GM18520 (cell line): ENCODE results near the gene ANTXR1.

Experiments
- ATAC-seq: cut with Tn5 transposase; IDR thresholded peaks from one replicate; pipeline ENCODE4 v1.9.1; 2021; ENCODE audit not compliant: unreplicated experiment

Gene ANTXR1

GRCh38 chr2:69203166-69203985 is 190.4 kb downstream of the ANTXR1 start:
- no peak for ATAC-seq

DNA sequence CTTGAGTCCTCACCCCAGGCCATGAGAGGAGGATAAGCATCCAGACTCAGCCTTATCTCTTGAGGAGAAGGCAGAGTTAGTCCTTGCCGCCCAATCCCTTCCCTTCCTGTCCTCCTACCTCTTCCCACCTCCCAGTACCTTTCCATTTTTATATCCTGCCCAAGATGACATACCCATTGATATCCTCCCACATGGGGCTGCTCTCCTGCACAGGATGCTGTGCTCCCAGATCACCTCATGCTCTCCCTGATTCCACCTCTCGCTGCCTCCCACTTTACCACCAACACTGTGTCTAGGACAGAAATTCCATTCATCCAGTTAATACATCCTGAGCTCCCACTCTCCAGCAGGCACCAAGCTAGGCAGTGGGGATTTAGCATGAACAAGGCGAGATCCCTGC is 191.7 kb downstream of the ANTXR1 start:
- no peak for ATAC-seq

DNA sequence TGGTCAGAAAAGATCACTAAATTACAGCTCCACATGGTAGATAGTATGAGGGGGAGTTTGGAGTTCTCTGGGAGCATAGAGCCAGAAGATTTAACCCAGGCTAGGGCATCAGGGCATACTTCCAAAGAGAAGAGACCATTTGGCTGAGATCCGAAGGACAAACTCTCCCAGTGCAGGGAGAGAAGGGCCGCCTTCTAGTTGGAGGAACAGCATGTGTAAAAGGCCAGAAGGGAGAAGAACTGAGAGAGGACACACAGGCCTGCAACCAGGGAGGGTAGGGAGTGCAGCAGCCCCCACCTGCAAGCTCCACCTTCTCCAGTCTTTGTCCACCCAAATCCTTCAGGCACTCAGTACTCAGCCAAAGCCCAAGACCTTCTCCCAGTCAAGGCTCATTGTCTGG is 192.1 kb downstream of the ANTXR1 start:
- ATAC-seq, result no peak

DNA sequence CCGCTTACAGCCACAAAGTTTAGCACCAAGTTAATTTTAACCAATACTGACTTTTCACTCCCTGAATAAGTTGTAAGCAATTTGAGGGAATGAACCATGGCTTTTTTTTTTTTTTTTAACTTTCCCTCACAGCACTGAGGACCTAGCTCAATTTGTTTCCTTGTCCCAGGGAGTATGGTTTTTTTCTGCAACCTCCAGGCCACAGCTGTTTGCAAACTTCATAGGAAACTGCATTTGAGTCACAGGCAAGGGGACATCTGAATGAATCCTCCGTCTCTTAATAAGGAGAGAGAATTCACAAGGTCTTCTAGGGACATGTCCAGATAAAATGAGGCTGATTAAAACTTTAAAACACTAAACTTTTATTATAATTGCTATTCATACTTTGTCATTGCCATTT is 192.5 kb downstream of the ANTXR1 start:
- ATAC-seq, result no peak

DNA sequence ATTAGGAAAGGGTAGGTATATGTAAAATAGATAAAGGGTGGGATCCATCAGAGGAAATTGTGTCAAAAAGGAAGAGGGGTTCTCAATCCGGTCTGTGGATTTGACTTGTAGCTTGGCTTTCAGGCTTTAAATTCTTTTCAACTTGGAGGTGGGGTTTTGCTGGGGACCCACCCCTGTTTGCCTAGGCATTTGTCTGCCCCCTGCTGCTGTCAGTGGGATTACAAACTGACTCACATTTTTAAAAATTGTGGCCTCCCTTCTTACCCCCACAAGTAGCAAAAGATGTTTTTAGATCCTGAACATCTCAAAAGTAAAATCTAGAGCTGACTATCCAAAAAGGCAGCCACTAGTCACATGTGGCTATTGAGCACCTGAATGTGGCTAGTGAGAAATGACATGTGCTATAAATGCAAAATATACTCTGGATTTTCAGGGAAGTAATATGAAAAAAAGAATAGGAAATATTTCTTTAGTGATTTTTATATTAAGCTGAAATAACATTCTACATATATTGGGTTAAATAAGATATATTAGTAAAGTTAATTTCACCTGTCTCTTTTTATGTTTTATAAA is 195.1 kb downstream of the ANTXR1 start:
- no peak for ATAC-seq

GRCh38 chr2:69209482-69209881 is 196.5 kb downstream of the ANTXR1 start:
- no peak for ATAC-seq

DNA sequence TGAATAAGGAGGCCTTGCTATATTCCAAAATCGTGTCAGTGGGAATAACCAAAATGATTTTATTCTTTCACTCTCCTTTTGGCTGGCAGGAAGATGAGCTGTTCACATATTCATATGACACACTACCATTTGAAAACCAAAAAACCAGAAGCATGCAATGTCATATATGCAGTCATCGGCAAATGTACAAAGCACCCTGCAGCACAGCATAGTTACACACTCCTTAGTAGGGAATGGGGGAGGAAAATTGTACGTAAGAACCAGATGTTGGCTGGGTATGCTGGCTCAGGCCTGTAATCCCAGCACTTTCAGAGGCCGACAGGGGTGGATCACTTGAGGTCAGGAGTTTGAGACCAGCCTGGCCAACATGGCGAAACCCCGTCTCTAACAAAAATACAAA is 197.4 kb downstream of the ANTXR1 start:
- ATAC-seq, result no peak

- ATAC-seq, result no peak
These were observed 198.1 kb downstream of the ANTXR1 start for GRCh38 chr2:69211048-69211447.

DNA sequence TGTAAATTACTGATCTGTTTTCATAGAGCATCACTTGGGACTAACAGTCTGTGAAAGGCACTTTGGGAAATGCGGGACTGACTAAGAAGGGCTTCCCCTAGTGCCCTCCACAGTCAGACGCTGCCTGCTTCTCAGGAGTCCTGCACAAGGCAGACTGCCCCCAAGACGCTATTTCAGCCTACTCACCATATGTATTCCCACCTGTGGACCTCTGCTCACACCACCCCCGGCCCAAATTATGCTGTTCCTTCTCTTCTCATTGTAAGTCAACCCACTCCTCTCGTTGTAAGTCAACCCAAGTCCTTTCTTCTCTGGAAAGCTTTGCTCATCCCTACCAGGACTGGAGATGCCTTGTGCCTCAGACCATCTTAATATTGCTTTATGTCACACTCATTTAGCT is 198.7 kb downstream of the ANTXR1 start:
- no peak for ATAC-seq

DNA sequence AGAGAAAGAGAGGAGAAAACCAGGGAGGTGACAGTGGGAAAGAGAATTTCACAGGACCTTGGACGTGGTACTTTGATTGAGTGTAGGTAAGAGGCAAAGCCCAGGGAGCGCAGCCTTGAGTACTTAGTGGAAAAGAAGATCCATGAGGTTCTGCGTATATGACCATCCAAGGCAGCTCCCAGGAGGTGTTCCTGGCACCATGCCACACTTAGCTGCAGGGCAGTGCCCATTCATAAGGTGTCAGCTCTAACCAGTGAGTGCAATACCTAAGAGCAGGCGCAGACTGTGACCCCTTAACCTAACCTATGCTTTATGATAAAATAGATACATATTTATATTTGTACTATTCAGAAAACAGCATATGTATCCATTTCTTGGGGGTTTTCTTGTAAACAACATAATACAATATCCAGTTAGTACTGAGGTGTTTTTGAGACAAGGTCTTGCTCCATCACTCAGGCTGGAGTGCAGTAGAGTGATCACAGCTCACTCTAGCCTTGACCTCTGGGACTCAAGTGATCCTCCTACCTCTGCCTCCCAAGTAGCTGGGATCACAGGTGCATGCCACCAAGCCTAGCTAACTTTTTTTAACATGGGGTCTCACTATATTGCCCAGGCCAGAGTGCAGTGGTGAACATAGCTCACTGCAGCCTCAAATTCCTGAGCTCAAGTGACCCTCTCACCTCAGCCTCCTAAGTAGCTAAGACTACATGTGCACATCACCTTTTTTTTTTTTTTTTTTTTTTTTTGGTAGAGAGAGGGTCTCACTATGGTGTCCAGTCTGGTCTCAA is 199.5 kb downstream of the ANTXR1 start:
- no peak for ATAC-seq

GRCh38 chr2:69213201-69213600 is 200.2 kb downstream of the ANTXR1 start:
- no peak for ATAC-seq

- ATAC-seq, result no peak
These were observed 200.8 kb downstream of the ANTXR1 start for GRCh38 chr2:69213782-69214181.

DNA sequence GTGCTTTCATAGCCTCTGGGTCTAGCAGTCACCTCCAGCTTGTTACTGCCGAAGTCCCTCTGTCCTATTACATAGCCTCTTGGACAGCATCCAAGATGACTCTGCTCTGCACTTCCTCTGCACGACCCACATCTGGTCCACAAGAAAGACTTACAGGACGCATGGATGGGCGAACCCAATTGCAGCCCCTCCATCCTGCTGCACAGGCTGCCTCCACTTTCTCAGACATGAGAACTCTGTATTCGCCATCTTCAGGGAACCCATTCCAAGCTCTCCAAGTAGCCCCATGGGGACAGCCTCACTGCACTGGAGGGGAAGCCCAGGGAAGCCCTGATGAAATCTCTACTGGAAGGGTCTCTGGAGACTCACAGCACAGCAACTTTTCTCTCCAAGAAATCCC is 201.9 kb downstream of the ANTXR1 start:
- no peak for ATAC-seq

DNA sequence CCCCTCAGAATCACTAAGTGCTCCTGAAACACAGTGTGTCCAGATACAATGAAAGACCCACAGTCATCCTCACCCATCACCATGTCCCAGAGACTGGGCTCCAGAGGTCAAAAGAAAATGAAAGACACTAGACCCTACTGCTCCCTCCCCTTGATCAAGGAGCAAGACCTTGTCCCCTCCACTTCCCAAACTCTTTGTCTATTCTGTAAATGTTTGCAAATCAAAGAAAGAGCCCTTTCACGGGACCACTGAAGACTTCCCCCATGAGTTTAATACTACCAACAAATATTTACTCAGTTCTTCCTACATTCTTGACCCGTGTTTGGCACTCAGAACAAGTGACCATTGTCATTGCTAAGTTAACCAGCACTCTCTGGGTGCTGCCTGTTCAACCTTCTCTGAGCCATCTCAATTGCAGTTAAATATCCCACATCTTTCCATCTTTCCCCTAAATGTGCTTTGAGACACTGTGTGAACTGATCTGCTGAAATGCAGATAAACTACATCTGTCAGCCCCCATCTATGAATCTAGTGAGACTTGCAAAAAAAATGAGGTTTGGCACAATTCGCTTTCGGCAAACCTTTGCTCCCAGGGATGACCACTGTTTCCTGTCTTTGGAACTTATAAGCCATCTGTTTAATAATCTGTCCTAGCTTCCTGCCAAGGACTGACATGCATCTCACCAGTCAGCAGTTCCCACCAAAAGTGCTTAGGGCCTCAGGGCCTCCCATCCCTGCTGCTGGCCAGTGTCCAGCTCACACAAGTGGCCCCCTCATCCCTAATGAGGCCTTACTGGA is 203.8 kb downstream of the ANTXR1 start:
- no peak for ATAC-seq

- no peak for ATAC-seq
These were observed 204.5 kb downstream of the ANTXR1 start for GRCh38 chr2:69217333-69218080.

GRCh38 chr2:69221512-69221911 is 208.5 kb downstream of the ANTXR1 start:
- ATAC-seq, result no peak

- ATAC-seq, result no peak
These were observed 209.2 kb downstream of the ANTXR1 start for GRCh38 chr2:69221960-69222751.

GRCh38 chr2:69222953-69223658 is 210.1 kb downstream of the ANTXR1 start:
- ATAC-seq, result no peak
